GM19395 (cell line): ENCODE results near the gene ARID3C.
"Not testable (repeated sequence)": the region's sequence is repeated elsewhere in the genome, so short reads cannot be mapped to it uniquely, and the experiment has no call there.

Experiments used
- ATAC-seq: cut with Tn5 transposase; IDR thresholded peaks from one replicate; pipeline ENCODE4 v1.9.1; 2021; ENCODE audit warnings: mild to moderate bottlenecking, moderate library complexity; ENCODE audit not compliant: unreplicated experiment

Gene ARID3C

DNA sequence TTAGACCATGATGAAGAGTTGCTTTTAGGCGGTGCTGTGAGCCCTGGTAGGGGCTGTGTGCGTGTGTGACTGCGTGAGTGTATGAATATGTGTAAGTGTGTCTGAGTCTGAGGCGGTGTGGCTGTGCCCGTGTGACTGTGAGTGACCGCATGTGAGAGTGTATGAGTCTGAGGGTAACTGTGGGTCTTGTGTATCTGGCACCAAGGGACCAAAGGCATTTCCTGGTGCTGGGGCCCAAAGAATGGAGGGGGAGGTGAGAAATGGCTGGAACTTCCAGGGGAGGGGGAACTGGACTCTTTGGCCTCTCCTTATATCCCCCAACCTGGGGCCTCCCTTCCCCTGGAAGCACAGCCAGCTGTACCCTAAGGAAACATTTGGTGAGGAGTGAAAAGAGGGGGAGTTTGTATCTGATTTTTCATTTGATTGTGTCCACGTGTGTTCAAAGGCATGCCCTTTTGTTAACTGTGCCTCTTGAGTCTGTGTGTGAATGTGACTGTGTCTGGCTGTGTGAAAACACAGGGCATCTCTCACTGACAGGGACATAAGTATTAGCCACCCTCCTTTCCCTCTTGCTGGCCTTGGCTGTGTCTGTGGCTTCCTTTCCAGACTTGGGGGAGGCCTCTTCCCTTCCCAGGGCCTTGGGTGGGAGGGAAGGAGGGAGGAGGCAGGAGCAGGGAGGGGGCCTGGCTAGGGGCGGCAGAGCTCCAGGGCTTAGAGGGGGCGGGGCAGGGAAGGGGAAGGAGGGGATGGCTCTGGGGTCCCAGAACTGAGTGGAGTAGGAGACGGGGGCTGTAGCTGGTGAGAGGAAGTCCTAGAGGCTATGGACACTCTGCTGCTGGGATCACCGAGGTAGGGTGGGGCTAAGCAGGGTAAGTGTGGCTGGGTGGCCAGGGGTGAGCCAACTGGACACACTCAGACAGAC lies 24.5 kb upstream of the ARID3C start:
- ATAC-seq = no peak

DNA sequence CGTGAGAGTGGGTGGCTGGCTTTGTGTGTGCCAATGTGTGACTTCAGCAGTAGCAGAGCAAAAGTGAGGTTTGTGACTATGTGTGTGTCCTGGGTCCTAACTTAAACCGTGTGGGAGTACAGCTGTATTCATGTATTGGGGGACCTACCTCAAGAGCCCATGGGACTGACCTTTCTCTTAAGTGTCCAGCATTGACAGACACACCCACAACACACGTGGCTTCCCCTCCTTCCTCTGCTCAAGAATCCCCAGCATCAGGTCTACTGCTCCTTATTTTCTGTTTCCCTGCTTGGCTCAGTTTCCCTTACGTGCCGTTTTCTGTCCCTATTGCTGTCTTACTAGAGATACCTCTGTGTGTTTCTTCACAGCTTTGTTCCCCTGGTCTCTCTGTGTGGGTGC lies 23.7 kb upstream of the ARID3C start:
- ATAC-seq = no peak

DNA sequence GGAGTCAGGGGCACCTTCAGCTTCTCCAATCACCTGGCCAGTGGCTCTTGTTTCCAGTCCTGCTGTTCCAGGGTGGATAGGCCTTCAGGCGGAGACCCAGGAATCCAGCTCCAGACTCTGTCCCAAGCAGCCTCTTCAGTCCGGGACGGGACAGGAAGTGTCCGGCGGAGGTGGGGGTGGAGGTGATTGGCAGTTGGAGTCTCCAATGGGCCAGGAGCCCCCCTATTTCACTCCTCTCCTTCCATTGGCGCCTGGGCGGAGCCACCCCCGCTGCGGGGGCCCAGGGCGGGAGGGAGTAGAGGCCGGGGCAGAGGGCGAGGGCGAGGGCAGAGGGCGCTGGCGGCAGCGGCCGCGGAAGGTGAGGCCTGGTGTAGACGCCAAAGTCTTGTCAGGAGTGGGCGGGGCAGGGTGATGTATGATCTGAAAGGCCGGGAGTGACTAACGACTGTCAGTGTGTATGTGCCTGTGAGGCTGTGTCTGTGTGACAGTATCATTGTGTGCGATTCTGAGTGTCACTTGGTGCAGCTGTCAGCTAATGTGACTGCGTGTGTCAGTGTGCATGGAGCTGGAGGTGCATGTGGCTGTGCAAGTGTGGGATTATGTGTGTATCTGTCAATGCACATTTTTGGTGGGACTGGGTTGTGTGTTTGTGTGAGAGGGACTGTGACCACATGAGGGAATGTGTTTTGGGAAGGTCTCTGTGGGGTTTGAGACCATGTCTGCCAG lies 23.2 kb upstream of the ARID3C start, which contains the start of gene IL11RA:
TSS of gene IL11RA (plus strand) at position 310 of the 726 bp plus-strand sequence. CDS start 3,033 bp downstream, outside the sequence.
- ATAC-seq = no peak

DNA sequence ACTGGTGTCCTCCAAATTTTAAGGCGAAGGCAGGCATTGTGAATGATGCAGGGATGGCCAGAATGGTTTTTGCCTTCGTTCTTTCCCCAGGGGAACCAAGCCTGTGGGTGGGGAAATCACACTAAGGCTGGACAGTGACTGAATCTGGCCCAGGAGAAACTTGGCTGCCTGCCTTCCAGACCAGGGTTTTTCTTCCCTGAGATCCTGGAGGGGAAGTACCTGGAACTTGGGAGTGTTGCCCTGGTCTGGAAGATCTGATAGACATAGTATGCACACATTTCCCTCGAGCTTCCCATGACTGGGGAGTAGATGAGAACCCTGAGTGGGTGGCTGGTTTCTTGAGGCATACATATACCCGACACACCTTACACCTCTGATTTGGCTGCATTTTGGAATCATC lies 22.5 kb upstream of the ARID3C start:
- no peak for ATAC-seq

DNA sequence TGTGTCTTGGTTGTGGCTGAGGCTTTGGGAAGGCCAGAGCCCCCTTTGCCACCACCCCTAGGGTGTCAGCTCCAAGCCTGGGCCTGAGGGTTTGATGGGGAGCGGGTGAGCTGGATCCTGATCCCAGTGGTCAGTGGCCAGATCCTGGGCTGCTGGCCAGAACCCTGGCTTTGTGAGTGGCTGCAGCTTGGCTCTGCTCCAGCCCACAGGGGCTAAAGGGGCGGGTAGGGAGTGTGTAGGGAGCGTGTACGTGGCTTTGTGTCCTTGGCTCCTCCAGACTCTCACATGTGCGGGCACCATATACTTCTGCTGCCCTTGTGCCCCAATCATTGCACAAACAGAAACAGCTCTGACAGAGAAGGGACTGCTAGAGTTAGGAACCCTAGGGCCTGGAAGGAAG lies 21.9 kb upstream of the ARID3C start:
- no peak for ATAC-seq

DNA sequence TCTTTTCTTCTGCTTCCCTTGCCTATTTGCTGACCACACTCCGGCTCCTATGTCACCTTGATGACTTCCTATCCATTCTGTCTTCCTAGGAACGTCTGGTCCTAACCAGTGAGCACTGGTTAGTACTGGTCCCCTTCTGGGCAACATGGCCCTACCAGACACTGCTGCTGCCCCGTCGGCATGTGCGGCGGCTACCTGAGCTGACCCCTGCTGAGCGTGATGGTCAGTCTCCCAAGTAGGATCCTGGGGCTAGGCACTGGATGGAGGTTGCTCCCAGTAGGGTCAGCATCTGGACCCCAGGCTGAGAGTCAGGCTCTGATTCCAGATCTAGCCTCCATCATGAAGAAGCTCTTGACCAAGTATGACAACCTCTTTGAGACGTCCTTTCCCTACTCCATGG lies 19.8 kb upstream of the ARID3C start:
- ATAC-seq = no peak

DNA sequence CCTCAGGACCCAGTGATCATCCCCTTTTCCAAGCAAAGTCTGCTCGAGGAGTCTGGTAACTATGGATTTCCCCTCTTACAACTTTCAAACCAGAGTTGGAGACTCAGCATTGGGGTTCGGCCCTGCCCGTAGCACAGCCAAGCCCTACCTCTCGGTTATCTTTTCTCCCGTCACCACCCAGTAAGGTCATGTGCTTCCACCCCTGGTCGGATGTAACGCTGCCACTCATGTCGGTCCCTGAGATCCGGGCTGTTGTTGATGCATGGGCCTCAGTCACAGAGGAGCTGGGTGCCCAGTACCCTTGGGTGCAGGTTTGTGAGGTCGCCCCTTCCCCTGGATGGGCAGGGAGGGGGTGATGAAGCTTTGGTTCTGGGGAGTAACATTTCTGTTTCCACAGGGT lies 18.8 kb upstream of the ARID3C start:
- ATAC-seq = no peak

DNA sequence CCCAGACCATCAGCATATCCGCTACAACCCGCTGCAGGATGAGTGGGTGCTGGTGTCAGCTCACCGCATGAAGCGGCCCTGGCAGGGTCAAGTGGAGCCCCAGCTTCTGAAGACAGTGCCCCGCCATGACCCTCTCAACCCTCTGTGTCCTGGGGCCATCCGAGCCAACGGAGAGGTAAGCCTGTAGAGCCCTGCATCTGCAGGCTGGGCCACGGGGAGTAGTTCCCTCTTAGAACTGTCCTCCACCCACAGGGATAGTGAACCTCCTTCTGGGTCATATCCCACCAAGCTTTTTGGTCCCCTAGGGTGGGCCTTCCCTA lies 18.2 kb upstream of the ARID3C start:
- peak; percentile 24 for ATAC-seq

DNA sequence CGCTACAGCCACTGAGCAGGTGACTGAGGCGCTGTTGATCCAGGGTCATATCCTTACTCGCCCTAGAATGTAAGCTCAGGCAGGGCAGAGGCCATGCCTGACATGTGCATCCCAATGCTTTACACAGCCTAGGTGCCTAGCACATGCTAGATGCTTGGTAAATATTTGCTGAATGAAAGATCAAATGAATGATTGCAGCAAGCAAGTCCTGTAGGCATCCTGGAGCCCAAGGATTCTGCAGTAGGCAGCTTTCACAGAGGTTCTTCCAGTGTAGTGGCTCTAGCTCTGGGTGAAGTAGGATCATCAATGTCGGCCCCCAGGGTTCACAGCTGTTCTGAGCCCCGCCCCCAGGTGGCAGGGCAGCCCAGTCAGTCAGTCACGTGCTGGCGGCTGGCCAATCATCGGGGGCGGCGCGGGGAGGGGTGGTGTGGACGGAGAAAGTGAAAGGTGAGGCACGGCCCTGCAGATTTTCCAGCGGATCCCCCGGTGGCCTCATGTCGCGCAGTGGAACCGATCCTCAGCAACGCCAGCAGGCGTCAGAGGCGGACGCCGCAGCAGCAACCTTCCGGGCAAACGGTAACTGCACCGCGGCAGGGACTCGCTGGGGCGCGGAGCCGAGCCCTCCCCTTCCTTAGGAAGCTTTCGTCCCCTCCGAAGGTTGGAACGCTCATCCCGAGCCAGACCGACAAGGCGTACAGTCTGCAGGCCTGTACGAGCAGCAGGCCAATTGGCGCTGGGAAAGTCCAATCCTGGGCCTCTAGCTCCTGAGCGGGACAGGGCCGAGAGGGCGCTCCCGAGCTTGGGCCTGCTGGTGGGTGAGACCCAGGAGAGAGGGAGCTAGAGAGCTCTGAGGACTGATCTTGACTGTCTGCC lies 17.6 kb upstream of the ARID3C start, which contains the start of gene GALT:
TSS of gene GALT (plus strand) at position 465 of the 873 bp plus-strand sequence. CDS start at position 495, 30 bp downstream.
- ATAC-seq = peak; percentile 90

DNA sequence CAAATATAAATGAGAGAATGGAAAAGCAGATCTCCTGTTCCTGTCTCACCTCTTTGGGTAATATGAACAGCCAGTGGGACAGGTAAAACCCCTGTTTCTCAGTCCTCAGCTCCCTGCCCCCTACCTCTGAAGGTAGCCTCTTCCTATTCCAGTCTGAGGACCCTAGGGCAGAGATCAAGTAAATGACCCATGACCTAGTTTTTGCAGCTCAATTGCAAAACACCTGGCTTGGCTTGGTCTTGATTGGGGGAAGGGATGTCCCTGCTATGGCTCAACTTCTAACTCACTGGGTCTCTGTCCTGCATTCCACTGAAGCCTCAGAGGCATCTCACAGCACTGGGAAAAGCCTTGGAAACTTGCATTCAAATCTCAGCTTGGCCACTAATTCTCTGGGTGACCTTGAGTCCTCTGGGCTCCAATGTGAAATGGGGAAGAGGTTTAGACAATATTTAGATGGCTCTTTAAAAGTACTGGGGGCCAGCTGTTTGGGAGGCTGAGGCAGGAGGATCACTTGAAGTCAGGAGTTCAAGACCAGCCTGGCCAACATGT lies 16.0 kb upstream of the ARID3C start:
- ATAC-seq = no peak

DNA sequence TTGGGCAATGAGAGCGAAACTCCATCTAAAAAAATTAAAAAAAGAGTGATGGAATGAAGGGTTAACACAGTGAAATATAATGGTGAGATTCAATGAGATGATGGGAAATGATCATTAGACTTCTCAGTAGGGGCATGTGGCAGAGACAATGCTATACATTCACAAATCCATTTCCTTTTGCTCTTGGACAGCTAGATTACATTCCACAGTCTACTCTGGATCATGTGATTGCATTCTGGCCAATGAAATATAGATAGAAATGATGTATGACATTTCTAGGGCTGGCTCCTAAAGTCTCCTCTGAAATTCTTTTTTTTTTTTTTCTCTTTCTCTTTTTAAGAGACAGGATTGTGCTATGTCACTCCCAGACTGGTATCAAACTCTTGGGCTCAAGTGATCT lies 13.8 kb upstream of the ARID3C start:
- no peak for ATAC-seq

DNA sequence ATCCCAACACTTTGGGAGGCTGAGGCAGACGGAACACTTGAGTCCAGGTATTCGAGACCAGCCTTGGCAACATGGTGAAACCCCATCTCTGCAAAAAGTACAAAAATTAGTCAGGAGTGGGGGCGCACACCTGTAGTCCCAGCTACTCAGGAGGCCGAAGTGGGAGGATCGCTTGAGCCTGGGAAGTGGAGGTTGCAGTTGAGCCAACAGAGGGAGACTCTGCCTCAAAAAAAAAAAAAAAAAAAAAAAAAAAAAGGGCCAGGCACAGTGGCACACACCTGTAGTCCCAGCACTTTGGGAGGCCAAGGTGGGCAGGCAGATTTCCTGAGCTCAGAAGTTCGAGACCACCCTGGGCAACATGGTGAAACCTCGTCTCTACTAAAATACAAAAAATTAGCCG lies 10.5 kb upstream of the ARID3C start:
- ATAC-seq = not testable (repeated sequence)

DNA sequence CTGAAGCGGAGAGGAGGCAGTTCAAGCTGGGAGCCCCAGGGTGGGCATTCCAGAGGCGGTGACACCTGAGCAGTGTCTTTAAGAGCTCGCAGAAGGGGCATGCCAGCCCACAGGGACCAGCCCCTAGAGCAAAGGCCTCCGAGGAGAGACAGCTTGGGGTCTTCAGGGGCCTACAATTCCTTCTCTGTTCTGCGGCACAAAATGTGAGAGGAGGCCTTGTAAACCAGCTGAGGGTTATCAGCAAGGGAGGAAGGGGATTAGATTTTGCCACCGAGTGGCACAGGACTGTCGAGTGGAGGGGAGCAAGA lies 9.2 kb upstream of the ARID3C start:
- no peak for ATAC-seq

DNA sequence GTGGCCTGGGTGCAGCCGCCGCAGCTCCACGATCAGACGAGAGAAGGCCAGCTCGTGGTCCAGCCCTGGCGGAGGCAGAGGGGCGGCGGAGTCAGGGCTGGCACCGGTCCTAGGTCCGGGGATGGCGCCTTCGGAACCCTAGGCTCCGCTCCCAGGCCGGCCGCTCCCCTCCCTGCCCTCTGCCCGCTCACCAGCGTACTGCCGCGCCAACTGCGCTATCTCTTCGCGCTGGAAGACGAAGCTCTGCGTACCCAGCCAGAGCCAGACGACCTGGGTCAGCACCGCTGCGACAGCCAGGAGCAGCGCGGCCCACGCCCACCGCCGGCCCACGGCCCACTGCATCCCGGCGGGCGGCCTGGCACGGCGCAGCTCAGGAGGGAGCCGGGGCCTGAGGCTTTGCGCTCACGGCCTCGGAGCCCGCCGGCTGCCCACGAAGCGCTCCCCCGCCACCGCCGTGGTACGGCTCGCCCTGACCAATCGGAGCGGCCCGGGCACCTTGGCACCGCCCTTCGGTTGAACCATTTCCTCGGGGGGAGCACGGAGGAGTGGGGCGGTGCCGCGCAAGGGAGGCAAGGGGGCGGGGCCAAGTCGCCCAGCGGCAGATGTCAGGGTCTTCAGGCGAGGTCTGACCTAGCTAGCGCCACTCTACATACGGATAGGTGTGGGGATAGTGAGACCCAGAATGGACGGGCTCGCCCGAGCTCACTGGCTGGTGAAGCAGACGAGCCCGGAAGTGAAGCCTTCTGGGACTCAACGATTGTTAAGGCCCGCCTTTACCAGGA lies 8.7 kb upstream of the ARID3C start, which contains the start of gene SIGMAR1:
TSS of gene SIGMAR1 (minus strand) at position 432 of the 782 bp plus-strand sequence. CDS start at position 342, 90 bp downstream.
- ATAC-seq = peak; percentile 88

DNA sequence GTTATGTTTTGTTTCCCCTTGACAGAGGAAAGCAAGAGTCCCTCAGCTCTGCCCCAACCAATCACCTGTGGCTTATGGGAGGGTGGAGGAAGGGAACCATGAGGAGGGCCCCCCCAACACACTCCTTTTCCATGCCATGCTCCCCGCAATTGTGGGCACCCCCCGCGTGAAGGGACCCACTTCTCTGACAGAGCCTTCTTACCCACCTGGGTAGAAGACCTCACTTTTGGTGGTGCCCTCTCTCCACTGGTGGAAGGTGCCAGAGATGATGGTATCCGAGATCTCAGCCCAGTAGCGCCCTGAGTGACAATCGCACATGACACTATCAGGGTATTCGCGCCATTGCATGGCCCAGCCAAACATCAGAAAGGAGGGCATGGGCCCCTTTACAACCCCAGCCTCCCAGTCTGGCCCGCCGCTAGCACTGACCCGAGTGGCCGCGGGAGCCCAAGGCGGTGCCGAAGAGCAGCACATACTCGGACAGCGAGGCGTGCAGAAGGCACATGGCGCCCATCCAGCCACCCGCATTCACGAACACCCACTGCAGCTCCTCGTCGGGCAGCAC lies 8.0 kb upstream of the ARID3C start:
- ATAC-seq = no peak

DNA sequence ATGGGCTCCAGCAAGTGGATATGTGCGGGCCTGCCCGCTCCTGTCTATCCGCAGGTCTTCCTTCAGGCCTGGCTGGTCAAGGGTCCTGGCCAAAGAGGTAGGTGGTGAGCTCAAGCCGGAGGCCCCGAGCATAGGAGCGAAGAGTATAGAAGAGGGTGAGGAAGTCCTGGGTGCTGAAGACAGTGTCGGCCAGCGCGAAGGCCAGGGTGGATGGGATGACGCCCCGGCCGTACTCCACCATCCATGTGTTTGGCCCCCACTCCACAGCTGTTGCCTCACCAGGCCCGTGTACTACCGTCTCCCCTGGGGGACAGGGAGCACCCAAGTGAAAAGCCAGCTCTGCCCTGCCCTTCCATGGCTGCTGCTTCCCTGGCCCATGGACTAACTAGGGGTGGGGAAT lies 6.7 kb upstream of the ARID3C start:
- ATAC-seq = no peak

DNA sequence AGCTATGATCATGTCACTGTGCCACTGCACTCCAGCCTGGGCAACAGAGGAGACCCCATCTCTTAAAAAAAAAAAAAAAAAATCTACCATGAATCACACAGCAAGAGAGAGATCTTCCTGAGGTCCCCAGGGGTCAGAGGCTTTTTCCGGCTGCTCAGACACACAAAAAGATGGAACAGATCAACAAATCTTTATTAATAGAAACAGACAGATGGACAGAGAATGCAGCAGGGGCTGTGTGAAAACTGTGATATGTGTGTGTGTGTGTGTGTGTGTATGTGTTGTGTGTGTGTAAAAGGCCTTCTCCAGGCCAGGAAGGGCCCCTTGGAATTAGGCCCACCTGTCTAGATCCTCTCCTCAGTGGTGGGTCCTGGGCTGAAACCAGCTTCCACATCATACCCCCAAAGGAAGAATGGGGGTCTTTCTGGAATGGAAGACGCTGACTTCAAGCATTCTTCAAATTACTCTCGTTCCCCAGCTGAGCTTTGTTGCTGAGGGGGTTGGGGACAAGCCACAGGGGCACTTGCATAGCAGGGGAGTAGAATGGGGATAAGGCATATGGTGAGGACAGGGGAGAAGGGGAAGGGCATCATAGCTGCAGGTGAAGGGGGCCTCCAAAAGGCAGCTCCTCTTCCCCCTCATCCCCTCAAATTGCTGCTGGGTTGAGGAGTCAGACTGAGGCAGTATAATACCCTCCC lies 5.8 kb upstream of the ARID3C start:
- ATAC-seq = no peak

DNA sequence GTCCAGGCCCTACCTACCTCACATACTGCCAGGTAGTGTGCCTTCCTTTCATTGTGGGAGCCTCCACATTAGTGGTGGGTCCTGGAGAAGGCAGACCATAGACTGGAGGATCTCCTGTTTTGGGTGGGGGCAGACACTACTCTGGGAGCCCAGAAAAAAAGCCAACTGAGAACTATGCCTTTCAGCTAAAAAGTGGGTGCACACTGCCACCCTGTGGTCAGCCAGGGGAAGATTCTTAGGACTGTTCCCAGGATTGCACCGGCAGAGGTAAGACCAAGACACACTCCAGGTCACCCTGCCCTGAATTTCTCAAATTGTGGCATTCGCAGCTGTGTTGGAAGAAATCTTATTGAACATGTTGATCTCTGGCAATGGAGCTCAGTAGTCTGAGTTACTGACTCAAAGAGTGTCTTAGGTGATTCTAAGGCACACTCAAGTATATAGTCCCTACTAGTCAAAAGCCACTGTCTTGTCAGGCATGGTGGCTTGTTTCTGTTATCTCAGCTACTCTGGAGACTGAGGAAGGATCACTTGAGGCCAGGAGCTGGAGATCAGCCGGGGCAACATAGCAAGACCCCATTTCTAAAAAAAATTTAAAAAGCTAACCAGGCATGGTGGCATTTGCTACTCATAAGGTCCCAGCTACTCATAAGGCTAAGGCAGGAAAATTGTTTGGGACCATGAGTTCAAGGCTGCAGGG lies 5.1 kb upstream of the ARID3C start:
- ATAC-seq = peak; percentile 44

DNA sequence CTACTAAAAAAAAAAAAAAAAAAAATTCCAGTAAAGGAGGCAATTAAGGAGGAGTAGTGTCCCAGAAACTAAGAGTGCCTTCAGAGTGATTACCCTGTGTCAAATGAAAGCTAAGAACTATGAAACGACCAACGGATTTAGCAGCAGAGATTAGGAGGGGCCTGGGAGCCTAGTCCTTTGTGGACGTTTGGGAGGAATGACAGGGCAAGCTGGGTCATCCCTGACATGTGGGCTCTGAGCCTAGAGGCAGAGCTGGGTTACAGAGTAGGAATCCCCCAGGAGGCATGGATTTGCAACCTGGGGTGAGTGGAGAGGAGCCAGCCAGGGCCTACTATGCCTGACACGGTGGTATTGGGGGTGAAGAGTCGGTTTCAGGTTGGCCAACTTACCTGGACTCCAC lies 4.3 kb upstream of the ARID3C start:
- ATAC-seq = no peak
